WTC11 (cell line): Measurements from ENCODE around the gene CACNA1C. TPM values are rescaled to one million over a fixed set of nuclear protein-coding genes. Genes with fewer than 3 reads are reported as not detected.

Source experiments
- ATAC-seq: fragments of 200-7000 bp; cut with Tn5 transposase; 2 replicates; pipeline ENCODE4 v1.10.0; 2021; ENCODE audit warnings: mild to moderate bottlenecking, moderate library complexity
- CTCF ChIA-PET: fragments of 300-600 bp; sonication (Branson Sonifier 250); formaldehyde crosslinking; loops from one replicate; lab custom pipeline; 2021; ENCODE audit warnings: antibody characterized with exemption; lab: Charles Lee
- POLR2A ChIA-PET: fragments of 350-600 bp; sonication (Branson Sonifier 250); formaldehyde crosslinking; loops from one replicate; lab custom pipeline; 2021; ENCODE audit warnings: antibody characterized with exemption; lab: Charles Lee
- DNase-seq: peaks from one replicate; pipeline ENCODE4 v3.0.0; 2021; ENCODE audit warnings: low spot score
- H3K27ac Mint-ChIP-seq: 2 replicates; pipeline ENCODE4 v1.8.0; 2021; ENCODE audit warnings: mixed read lengths
- H3K27me3 Mint-ChIP-seq: 2 replicates; pipeline ENCODE4 v1.8.0; 2021; ENCODE audit warnings: low read depth, mild to moderate bottlenecking, moderate library complexity, mixed read lengths
- H3K36me3 Mint-ChIP-seq: 2 replicates; pipeline ENCODE4 v1.8.0; 2021; ENCODE audit warnings: mixed read lengths
- H3K4me1 Mint-ChIP-seq: 2 replicates; pipeline ENCODE4 v1.8.0; 2022; ENCODE audit warnings: mixed read lengths
- H3K4me3 Mint-ChIP-seq: 2 replicates; pipeline ENCODE4 v1.8.0; 2021; ENCODE audit warnings: mild to moderate bottlenecking, moderate library complexity, mixed read lengths
- H3K9me3 Mint-ChIP-seq: 2 replicates; pipeline ENCODE4 v1.8.0; 2021; ENCODE audit warnings: mixed read lengths
- MYBL2 ChIP-seq: sonication (generic); formaldehyde crosslinking; IDR thresholded peaks from 2 replicates; pipeline ENCODE4 v1.8.1; 2023; ENCODE audit warnings: mild to moderate bottlenecking, moderate library complexity, missing genetic modification reagents
- NFE2L1 ChIP-seq: sonication (generic); formaldehyde crosslinking; IDR thresholded peaks from 2 replicates; pipeline ENCODE4 v1.8.1; 2023; ENCODE audit warnings: missing genetic modification reagents
- RORB ChIP-seq: fragments of 250-450 bp; sonication (Bioruptor Pico); IDR thresholded peaks from 2 replicates; pipeline ENCODE4 v1.9.0; 2021; ENCODE audit warnings: mild to moderate bottlenecking
- TEAD1 ChIP-seq: sonication (generic); formaldehyde crosslinking; IDR thresholded peaks from 2 replicates; pipeline ENCODE4 v1.8.0; 2022; ENCODE audit warnings: mild to moderate bottlenecking, missing genetic modification reagents
- ZNF416 ChIP-seq: fragments of 250-450 bp; sonication (Bioruptor Pico); IDR thresholded peaks from 2 replicates; pipeline ENCODE4 v1.9.0; 2021; ENCODE audit warnings: mild to moderate bottlenecking, inconsistent platforms
- ZNF423 ChIP-seq: fragments of 250-450 bp; sonication (Bioruptor Pico); IDR thresholded peaks from 2 replicates; pipeline ENCODE4 v2.1.2; 2022; ENCODE audit warnings: mild to moderate bottlenecking, moderate library complexity
- total RNA-seq: library from RNA; stranded (reverse); gene quantifications from 3 replicates; pipeline ENCODE4 v1.2.3, GENCODE V29; 2021
- TF ChIP-seq, protein P1 (sequence below): sonication (generic); formaldehyde crosslinking; IDR thresholded peaks from 2 replicates; pipeline ENCODE4 v1.8.1; 2023; ENCODE audit warnings: mild to moderate bottlenecking, missing genetic modification reagents, borderline replicate concordance
- TF ChIP-seq, protein P2 (sequence below): fragments of 200-600 bp; IDR thresholded peaks from 2 replicates; pipeline ENCODE4 v1.8.0; 2022; ENCODE audit warnings: antibody characterized with exemption
- TF ChIP-seq, protein P3 (sequence below): fragments of 250-450 bp; sonication (Bioruptor Pico); IDR thresholded peaks from 2 replicates; pipeline ENCODE4 v1.9.0; 2021; ENCODE audit warnings: mild to moderate bottlenecking
- TF ChIP-seq, protein P4 (sequence below): sonication (generic); formaldehyde crosslinking; IDR thresholded peaks from 2 replicates; pipeline ENCODE4 v1.8.0; 2022; ENCODE audit warnings: mild to moderate bottlenecking, missing genetic modification reagents
- TF ChIP-seq, protein P5 (sequence below): sonication (generic); formaldehyde crosslinking; IDR thresholded peaks from 2 replicates; pipeline ENCODE4 v1.8.1; 2023; ENCODE audit warnings: mild to moderate bottlenecking, missing genetic modification reagents
- TF ChIP-seq, protein P6 (sequence below): sonication (generic); formaldehyde crosslinking; IDR thresholded peaks from 2 replicates; pipeline ENCODE4 v1.8.1; 2023; ENCODE audit warnings: mild to moderate bottlenecking, missing genetic modification reagents
- TF ChIP-seq, protein P7 (sequence below): sonication (generic); formaldehyde crosslinking; IDR thresholded peaks from 2 replicates; pipeline ENCODE4 v1.8.0; 2023; ENCODE audit warnings: mild to moderate bottlenecking, missing genetic modification reagents
- TF ChIP-seq, protein P8 (sequence below): fragments of 250-450 bp; sonication (Bioruptor Pico); IDR thresholded peaks from 2 replicates; pipeline ENCODE4 v1.9.0; 2021; ENCODE audit warnings: moderate library complexity, mild to moderate bottlenecking, inconsistent platforms, borderline replicate concordance
- TF ChIP-seq, protein P9 (sequence below): sonication (generic); formaldehyde crosslinking; IDR thresholded peaks from 2 replicates; pipeline ENCODE4 v1.8.1; 2023; ENCODE audit warnings: mild to moderate bottlenecking, missing genetic modification reagents, moderate library complexity

The CACNA1C gene
- total RNA-seq, 1 experiment from 2014 or later: 1.7 TPM

DNA sequence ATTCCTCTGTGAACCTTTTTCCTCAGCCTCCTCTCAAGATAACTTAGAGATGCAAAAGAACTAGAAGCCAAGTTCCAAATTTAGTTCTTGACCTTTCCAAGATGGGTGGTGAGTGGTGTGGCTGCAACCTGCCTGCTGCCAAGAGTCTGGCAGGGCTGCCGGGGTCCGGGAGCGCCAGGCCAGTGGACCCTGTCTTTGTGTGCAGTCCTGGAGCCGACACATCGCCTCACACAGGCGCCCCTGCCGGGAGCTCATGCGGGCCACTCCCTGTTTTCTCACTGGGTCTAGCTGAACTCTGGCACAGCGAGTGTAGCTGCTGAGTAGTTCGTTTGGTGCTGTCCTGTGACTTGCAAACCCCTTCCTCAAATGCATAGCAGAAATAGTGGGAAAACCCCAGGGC, 84.9 kb downstream of the CACNA1C start (continued):
- TF ChIP-seq, protein P1, sequence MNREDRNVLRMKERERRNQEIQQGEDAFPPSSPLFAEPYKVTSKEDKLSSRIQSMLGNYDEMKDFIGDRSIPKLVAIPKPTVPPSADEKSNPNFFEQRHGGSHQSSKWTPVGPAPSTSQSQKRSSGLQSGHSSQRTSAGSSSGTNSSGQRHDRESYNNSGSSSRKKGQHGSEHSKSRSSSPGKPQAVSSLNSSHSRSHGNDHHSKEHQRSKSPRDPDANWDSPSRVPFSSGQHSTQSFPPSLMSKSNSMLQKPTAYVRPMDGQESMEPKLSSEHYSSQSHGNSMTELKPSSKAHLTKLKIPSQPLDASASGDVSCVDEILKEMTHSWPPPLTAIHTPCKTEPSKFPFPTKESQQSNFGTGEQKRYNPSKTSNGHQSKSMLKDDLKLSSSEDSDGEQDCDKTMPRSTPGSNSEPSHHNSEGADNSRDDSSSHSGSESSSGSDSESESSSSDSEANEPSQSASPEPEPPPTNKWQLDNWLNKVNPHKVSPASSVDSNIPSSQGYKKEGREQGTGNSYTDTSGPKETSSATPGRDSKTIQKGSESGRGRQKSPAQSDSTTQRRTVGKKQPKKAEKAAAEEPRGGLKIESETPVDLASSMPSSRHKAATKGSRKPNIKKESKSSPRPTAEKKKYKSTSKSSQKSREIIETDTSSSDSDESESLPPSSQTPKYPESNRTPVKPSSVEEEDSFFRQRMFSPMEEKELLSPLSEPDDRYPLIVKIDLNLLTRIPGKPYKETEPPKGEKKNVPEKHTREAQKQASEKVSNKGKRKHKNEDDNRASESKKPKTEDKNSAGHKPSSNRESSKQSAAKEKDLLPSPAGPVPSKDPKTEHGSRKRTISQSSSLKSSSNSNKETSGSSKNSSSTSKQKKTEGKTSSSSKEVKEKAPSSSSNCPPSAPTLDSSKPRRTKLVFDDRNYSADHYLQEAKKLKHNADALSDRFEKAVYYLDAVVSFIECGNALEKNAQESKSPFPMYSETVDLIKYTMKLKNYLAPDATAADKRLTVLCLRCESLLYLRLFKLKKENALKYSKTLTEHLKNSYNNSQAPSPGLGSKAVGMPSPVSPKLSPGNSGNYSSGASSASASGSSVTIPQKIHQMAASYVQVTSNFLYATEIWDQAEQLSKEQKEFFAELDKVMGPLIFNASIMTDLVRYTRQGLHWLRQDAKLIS: no peak
- TF ChIP-seq, protein P2, sequence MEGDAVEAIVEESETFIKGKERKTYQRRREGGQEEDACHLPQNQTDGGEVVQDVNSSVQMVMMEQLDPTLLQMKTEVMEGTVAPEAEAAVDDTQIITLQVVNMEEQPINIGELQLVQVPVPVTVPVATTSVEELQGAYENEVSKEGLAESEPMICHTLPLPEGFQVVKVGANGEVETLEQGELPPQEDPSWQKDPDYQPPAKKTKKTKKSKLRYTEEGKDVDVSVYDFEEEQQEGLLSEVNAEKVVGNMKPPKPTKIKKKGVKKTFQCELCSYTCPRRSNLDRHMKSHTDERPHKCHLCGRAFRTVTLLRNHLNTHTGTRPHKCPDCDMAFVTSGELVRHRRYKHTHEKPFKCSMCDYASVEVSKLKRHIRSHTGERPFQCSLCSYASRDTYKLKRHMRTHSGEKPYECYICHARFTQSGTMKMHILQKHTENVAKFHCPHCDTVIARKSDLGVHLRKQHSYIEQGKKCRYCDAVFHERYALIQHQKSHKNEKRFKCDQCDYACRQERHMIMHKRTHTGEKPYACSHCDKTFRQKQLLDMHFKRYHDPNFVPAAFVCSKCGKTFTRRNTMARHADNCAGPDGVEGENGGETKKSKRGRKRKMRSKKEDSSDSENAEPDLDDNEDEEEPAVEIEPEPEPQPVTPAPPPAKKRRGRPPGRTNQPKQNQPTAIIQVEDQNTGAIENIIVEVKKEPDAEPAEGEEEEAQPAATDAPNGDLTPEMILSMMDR: no peak
- TF ChIP-seq, all 79 proteins: peak for 0

DNA sequence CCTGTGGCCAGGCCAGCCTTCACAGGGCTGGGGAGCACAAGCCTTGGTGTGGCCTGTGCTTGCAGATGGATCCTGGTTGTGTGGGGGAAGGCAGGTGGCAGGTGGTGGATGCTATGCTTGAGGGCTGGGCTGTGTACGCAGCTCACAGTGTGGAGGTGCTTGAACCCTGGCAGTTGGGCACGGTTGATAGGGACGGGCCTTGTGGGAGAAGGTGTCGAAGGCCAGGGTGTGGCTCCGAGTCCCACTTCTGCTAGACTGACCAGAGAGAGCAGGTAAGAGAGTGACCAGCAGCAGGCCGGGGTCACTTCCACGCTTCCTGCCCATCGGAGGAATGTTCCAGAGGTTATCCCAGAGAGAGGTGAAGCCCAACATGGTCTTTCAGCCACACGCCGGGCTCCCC, 85.5 kb downstream of the CACNA1C start:
- DNase-seq: no peak
- Mint-ChIP-seq H3K36me3 (no peaks in the 10 kb centered on the region), H3K9me3 (no peaks in the 10 kb centered on the region), H3K4me1 (peaks cover 10% of the 10 kb centered on the region), H3K27me3 (no peaks in the 10 kb centered on the region; the same call in 1 of the 2 replicates), H3K27ac (peak overlapping the region; percentile 30; the same call in 1 of the 2 replicates), H3K4me3 (no peak overlapping the region)
- POLR2A ChIA-PET: no interaction called here
- no peak for ATAC-seq
- CTCF ChIA-PET: no interaction called here
- TF ChIP-seq, protein P3, sequence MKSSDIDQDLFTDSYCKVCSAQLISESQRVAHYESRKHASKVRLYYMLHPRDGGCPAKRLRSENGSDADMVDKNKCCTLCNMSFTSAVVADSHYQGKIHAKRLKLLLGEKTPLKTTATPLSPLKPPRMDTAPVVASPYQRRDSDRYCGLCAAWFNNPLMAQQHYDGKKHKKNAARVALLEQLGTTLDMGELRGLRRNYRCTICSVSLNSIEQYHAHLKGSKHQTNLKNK (CRISPR knock-in tag): no peak
- TF ChIP-seq, protein P4, sequence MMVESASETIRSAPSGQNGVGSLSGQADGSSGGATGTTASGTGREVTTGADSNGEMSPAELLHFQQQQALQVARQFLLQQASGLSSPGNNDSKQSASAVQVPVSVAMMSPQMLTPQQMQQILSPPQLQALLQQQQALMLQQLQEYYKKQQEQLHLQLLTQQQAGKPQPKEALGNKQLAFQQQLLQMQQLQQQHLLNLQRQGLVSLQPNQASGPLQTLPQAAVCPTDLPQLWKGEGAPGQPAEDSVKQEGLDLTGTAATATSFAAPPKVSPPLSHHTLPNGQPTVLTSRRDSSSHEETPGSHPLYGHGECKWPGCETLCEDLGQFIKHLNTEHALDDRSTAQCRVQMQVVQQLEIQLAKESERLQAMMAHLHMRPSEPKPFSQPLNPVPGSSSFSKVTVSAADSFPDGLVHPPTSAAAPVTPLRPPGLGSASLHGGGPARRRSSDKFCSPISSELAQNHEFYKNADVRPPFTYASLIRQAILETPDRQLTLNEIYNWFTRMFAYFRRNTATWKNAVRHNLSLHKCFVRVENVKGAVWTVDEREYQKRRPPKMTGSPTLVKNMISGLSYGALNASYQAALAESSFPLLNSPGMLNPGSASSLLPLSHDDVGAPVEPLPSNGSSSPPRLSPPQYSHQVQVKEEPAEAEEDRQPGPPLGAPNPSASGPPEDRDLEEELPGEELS: no peak
- TF ChIP-seq, protein P5, sequence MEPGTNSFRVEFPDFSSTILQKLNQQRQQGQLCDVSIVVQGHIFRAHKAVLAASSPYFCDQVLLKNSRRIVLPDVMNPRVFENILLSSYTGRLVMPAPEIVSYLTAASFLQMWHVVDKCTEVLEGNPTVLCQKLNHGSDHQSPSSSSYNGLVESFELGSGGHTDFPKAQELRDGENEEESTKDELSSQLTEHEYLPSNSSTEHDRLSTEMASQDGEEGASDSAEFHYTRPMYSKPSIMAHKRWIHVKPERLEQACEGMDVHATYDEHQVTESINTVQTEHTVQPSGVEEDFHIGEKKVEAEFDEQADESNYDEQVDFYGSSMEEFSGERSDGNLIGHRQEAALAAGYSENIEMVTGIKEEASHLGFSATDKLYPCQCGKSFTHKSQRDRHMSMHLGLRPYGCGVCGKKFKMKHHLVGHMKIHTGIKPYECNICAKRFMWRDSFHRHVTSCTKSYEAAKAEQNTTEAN (CRISPR knock-in tag): no peak
- TF ChIP-seq ZNF416 (CRISPR knock-in tag) (no peak), RORB (CRISPR knock-in tag) (no peak), MYBL2 (CRISPR knock-in tag) (no peak), ZNF423 (CRISPR knock-in tag) (no peak), NFE2L1 (no peak), TEAD1 (CRISPR knock-in tag) (no peak)
- TF ChIP-seq, protein P6, sequence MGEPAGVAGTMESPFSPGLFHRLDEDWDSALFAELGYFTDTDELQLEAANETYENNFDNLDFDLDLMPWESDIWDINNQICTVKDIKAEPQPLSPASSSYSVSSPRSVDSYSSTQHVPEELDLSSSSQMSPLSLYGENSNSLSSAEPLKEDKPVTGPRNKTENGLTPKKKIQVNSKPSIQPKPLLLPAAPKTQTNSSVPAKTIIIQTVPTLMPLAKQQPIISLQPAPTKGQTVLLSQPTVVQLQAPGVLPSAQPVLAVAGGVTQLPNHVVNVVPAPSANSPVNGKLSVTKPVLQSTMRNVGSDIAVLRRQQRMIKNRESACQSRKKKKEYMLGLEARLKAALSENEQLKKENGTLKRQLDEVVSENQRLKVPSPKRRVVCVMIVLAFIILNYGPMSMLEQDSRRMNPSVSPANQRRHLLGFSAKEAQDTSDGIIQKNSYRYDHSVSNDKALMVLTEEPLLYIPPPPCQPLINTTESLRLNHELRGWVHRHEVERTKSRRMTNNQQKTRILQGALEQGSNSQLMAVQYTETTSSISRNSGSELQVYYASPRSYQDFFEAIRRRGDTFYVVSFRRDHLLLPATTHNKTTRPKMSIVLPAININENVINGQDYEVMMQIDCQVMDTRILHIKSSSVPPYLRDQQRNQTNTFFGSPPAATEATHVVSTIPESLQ: no peak
- TF ChIP-seq, protein P7, sequence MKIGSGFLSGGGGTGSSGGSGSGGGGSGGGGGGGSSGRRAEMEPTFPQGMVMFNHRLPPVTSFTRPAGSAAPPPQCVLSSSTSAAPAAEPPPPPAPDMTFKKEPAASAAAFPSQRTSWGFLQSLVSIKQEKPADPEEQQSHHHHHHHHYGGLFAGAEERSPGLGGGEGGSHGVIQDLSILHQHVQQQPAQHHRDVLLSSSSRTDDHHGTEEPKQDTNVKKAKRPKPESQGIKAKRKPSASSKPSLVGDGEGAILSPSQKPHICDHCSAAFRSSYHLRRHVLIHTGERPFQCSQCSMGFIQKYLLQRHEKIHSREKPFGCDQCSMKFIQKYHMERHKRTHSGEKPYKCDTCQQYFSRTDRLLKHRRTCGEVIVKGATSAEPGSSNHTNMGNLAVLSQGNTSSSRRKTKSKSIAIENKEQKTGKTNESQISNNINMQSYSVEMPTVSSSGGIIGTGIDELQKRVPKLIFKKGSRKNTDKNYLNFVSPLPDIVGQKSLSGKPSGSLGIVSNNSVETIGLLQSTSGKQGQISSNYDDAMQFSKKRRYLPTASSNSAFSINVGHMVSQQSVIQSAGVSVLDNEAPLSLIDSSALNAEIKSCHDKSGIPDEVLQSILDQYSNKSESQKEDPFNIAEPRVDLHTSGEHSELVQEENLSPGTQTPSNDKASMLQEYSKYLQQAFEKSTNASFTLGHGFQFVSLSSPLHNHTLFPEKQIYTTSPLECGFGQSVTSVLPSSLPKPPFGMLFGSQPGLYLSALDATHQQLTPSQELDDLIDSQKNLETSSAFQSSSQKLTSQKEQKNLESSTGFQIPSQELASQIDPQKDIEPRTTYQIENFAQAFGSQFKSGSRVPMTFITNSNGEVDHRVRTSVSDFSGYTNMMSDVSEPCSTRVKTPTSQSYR (CRISPR knock-in tag): no peak
- TF ChIP-seq, protein P1: no peak
- TF ChIP-seq, protein P8, sequence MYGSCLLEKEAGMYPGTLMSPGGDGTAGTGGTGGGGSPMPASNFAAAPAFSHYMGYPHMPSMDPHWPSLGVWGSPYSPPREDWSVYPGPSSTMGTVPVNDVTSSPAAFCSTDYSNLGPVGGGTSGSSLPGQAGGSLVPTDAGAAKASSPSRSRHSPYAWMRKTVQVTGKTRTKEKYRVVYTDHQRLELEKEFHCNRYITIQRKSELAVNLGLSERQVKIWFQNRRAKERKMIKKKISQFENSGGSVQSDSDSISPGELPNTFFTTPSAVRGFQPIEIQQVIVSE (CRISPR knock-in tag): no peak
- TF ChIP-seq, protein P9, sequence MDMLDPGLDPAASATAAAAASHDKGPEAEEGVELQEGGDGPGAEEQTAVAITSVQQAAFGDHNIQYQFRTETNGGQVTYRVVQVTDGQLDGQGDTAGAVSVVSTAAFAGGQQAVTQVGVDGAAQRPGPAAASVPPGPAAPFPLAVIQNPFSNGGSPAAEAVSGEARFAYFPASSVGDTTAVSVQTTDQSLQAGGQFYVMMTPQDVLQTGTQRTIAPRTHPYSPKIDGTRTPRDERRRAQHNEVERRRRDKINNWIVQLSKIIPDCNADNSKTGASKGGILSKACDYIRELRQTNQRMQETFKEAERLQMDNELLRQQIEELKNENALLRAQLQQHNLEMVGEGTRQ: no peak
